Measurements from ENCODE around the gene ITCH. TPM values are rescaled to one million over a fixed set of nuclear protein-coding genes. Genes with fewer than 3 reads are reported as not detected.
"Not testable (repeated sequence)": the region's sequence is repeated elsewhere in the genome, so short reads cannot be mapped to it uniquely, and the experiment has no call there.

Gene ITCH
- total RNA-seq, 1 experiment from 2014 or later = 63.9 TPM

GRCh38 chr20:34397096-34397495 is 34.0 kb downstream of the ITCH start:
- H3K36me3 ChIP-seq (ENCODE audit: control insufficient read depth, insufficient read depth, low read length) = 0 out of 2 replicates have a peak, but pooled peaks cover 2% of the 10 kb centered on the region
- TF ChIP-seq REST (IDR thresholded peaks at IDR 0.05; ENCODE audit: insufficient read depth in 1 of 2, low read depth in 2 of 2, low read length in 1 of 2) (no peak), SIN3A (IDR thresholded peaks at IDR 0.05; ENCODE audit: borderline replicate concordance, insufficient read depth, low read depth, low read length) (no peak), TCF7L2 (IDR thresholded peaks at IDR 0.05; ENCODE audit: low read depth, low read length) (no peak), CTCF (IDR thresholded peaks at IDR 0.05) (no peak), POLR2AphosphoS5 (IDR thresholded peaks at IDR 0.05; ENCODE audit: low read depth, low read length) (no peak)
- H3K27ac ChIP-seq (ENCODE audit: low read length) = no peak overlapping the region
- ATAC-seq = no peak
- no peaks in the 10 kb centered on the region for H3K27me3 ChIP-seq (ENCODE audit: control insufficient read depth, insufficient read depth, low read length)
- H3K4me3 ChIP-seq (ENCODE audit: low read depth in 2 of 2, low read length in 2 of 2) = no peak overlapping the region
- DNase-seq (ENCODE audit: low read depth, low spot score) = no peak
- ChIA-PET CTCF (interaction anchor here (0.5 kb wide), 1 partner anchor 8 kb away, joined by 13 read pairs; no protein-coding TSS in a partner anchor), POLR2A (interaction anchor here (0.7 kb wide), 2 partner anchors 147 to 171 kb away, joined by 6 read pairs; no protein-coding TSS in a partner anchor)
- in situ Hi-C loops (cut with HindIII; ENCODE audit: low pct_unique_long_range_greater_than_20kb, low sequenced_read_pairs) = no loop called here
- no TSS peak for BruUV-seq (replicated peaks)
- intact Hi-C loops (cut with micrococcal nuclease; ENCODE audit: unreplicated experiment) = no loop called here
- H3K9me3 ChIP-seq (ENCODE audit: control insufficient read depth, insufficient read depth, low read depth, low read length) = no peaks in the 10 kb centered on the region
- peaks cover 5% of the 10 kb centered on the region for H3K4me1 ChIP-seq (ENCODE audit: control insufficient read depth, insufficient read depth, low read length)

GRCh38 chr20:34400776-34401175 is 37.7 kb downstream of the ITCH start:
- BruUV-seq (replicated peaks); ATAC-seq; H3K27me3 ChIP-seq (ENCODE audit: control insufficient read depth, insufficient read depth, low read length); CTCF ChIA-PET; in situ Hi-C loops (cut with HindIII; ENCODE audit: low pct_unique_long_range_greater_than_20kb, low sequenced_read_pairs); H3K36me3 ChIP-seq (ENCODE audit: control insufficient read depth, insufficient read depth, low read length); POLR2A ChIA-PET; intact Hi-C loops (cut with micrococcal nuclease; ENCODE audit: unreplicated experiment); H3K4me1 ChIP-seq (ENCODE audit: control insufficient read depth, insufficient read depth, low read length); H3K4me3 ChIP-seq (ENCODE audit: low read depth in 2 of 2, low read length in 2 of 2); H3K27ac ChIP-seq (ENCODE audit: low read length); DNase-seq (ENCODE audit: low read depth, low spot score); H3K9me3 ChIP-seq (ENCODE audit: control insufficient read depth, insufficient read depth, low read depth, low read length): not testable (repeated sequence)

GRCh38 chr20:34401741-34402455 is 38.8 kb downstream of the ITCH start:
- BruUV-seq (replicated peaks) = no TSS peak
- Histone ChIP-seq H3K9me3 (ENCODE audit: control insufficient read depth, insufficient read depth, low read depth, low read length) (no peaks in the 10 kb centered on the region), H3K36me3 (ENCODE audit: control insufficient read depth, insufficient read depth, low read length) (0 out of 2 replicates have a peak, but pooled peaks cover 2% of the 10 kb centered on the region), H3K27ac (ENCODE audit: low read length) (no peak overlapping the region), H3K4me3 (ENCODE audit: low read depth in 2 of 2, low read length in 2 of 2) (no peak overlapping the region), H3K4me1 (ENCODE audit: control insufficient read depth, insufficient read depth, low read length) (no peaks in the 10 kb centered on the region; the same call in 1 of the 2 replicates), H3K27me3 (ENCODE audit: control insufficient read depth, insufficient read depth, low read length) (no peaks in the 10 kb centered on the region)
- CTCF ChIA-PET = no interaction called here
- intact Hi-C loops (cut with micrococcal nuclease; ENCODE audit: unreplicated experiment) (no loop called here), in situ Hi-C loops (cut with HindIII; ENCODE audit: low pct_unique_long_range_greater_than_20kb, low sequenced_read_pairs) (no loop called here)
- TF ChIP-seq CTCF (IDR thresholded peaks at IDR 0.05) = no peak
- no peak for TF ChIP-seq POLR2AphosphoS5 (IDR thresholded peaks at IDR 0.05; ENCODE audit: low read depth, low read length)
- no peak for TF ChIP-seq TCF7L2 (IDR thresholded peaks at IDR 0.05; ENCODE audit: low read depth, low read length)
- TF ChIP-seq SIN3A (IDR thresholded peaks at IDR 0.05; ENCODE audit: borderline replicate concordance, insufficient read depth, low read depth, low read length) = no peak
- no peak for TF ChIP-seq REST (IDR thresholded peaks at IDR 0.05; ENCODE audit: insufficient read depth in 1 of 2, low read depth in 2 of 2, low read length in 1 of 2)
- POLR2A ChIA-PET = no interaction called here
- ATAC-seq = no peak
- no peak for DNase-seq (ENCODE audit: low read depth, low spot score)
